GM12892 (cell line): Measurements from ENCODE around the gene TOX3.

Experiments used
- POLR2A ChIP-seq: IDR thresholded peaks from 2 replicates; pipeline ENCODE4 v1.6.1; 2011; ENCODE audit warnings: low read depth, low read length, control low read depth
- TAF1 ChIP-seq: IDR thresholded peaks from 2 replicates; pipeline ENCODE4 v1.6.1; 2011; ENCODE audit warnings: low read depth, mild to moderate bottlenecking, control low read depth, low read length, borderline replicate concordance

DNA sequence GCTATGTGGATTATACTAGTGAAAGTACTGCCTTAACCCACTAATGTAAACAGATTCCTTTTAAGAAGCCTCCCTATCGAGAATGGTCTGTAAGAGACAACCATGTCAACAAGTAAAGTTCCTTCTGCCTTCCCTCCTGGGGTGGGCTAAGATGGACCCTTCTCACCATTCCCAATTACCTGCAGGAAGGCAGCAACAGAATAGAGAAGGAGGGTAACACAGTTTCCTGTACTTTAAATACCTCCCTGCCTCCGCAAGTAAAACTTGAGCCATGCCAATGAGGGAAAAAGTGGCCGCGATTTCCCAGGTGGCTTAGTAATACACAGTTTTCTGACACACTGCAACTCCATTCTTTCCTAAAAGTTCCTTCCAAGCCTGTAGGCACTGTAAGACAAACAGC lies 45.2 kb downstream of the TOX3 start:
- TF ChIP-seq TAF1 (no peak), POLR2A (no peak)
